Stomach (tissue), 4 donors: Measurements from ENCODE around the gene NETO2.

Experiments used
- POLR2AphosphoS5 ChIP-seq, 3 donors: sonication (generic); formaldehyde crosslinking; IDR thresholded peaks; one replicate each; pipeline ENCODE4 v1.6.1; 2016; ENCODE audit warnings: antibody characterized with exemption in 3 of 3
- TF ChIP-seq, protein P1 (sequence below), 7 experiments: fragments of 450-650 bp in 4 of 7; fragments of 200-600 bp in 3 of 7; sonication (generic) in 3 of 7; IDR thresholded peaks; one replicate each; pipeline ENCODE4 v1.5.1; 2016 to 2019; ENCODE audit warnings: antibody characterized with exemption in 7 of 7, control low read depth in 2 of 7, mild to moderate bottlenecking in 1 of 7

DNA sequence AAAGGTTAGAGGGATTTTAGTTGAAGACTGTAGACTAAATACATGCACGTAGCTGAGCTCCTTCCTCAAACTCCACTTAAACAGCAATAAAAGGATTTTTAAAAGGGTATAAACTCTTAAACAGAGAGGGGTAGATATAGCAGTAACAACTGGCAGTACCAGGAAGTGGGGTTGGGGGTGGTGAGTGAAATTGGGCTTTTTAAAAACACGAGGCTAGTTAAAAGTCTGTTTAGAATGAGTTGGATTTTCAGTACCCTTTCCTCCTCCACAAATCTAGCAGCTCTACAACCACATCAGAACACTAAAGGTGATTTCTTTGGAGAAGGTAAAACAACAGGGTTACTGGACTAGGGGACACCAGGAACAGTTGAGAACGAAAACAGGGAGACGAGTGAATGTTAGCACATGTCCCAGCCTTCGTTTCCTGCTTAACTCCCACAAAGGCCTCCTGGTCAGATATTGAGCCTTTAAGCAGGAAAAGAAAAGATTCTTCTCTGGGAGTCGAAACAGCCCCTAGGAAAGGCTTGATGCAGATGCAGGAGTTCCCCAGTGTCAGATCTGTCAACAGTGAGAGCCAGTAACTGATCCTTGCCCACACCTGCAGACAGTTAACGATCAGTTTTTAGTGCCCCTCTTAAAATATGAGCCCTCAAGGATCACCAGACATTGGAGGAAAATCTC is 13.8 kb downstream of the NETO2 start:
- no peak for TF ChIP-seq POLR2AphosphoS5 (IDR thresholded peaks at IDR 0.05)
- TF ChIP-seq, protein P1, sequence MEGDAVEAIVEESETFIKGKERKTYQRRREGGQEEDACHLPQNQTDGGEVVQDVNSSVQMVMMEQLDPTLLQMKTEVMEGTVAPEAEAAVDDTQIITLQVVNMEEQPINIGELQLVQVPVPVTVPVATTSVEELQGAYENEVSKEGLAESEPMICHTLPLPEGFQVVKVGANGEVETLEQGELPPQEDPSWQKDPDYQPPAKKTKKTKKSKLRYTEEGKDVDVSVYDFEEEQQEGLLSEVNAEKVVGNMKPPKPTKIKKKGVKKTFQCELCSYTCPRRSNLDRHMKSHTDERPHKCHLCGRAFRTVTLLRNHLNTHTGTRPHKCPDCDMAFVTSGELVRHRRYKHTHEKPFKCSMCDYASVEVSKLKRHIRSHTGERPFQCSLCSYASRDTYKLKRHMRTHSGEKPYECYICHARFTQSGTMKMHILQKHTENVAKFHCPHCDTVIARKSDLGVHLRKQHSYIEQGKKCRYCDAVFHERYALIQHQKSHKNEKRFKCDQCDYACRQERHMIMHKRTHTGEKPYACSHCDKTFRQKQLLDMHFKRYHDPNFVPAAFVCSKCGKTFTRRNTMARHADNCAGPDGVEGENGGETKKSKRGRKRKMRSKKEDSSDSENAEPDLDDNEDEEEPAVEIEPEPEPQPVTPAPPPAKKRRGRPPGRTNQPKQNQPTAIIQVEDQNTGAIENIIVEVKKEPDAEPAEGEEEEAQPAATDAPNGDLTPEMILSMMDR (IDR thresholded peaks at IDR 0.05): no peak
